Ishikawa (cell line): ENCODE data around the gene ARHGAP29.

Source experiments
- CEBPB ChIP-seq: IDR thresholded peaks from 2 replicates; pipeline ENCODE4 v1.6.1; 2012
- CREB1 ChIP-seq: IDR thresholded peaks from 2 replicates; pipeline ENCODE4 v1.6.1; 2012; ENCODE audit warnings: low read depth
- EGR1 ChIP-seq: IDR thresholded peaks from 2 replicates; pipeline ENCODE4 v1.6.1; 2012
- EP300 ChIP-seq: IDR thresholded peaks from 2 replicates; pipeline ENCODE4 v1.6.1; 2012; ENCODE audit warnings: borderline replicate concordance
- FOXM1 ChIP-seq: IDR thresholded peaks from 2 replicates; pipeline ENCODE4 v1.6.1; 2012; ENCODE audit warnings: low read depth, borderline replicate concordance
- NFIC ChIP-seq: IDR thresholded peaks from 2 replicates; pipeline ENCODE4 v1.6.1; 2012
- RAD21 ChIP-seq: IDR thresholded peaks from 2 replicates; pipeline ENCODE4 v1.6.1; 2012; ENCODE audit warnings: low read depth
- REST ChIP-seq: IDR thresholded peaks from 2 replicates; pipeline ENCODE4 v1.6.1; 2012; ENCODE audit warnings: low read depth, mild to moderate bottlenecking
- TAF1 ChIP-seq: IDR thresholded peaks from 2 replicates; pipeline ENCODE4 v1.6.1; 2012; ENCODE audit warnings: low read depth, mild to moderate bottlenecking
- TCF12 ChIP-seq: IDR thresholded peaks from 2 replicates; pipeline ENCODE4 v1.6.1; 2012; ENCODE audit warnings: low read depth
- TEAD4 ChIP-seq: IDR thresholded peaks from 2 replicates; pipeline ENCODE4 v1.6.1; 2012
- YY1 ChIP-seq: IDR thresholded peaks from 2 replicates; pipeline ENCODE4 v1.6.1; 2012; ENCODE audit warnings: low read depth
- ZBTB7A ChIP-seq: IDR thresholded peaks from 2 replicates; pipeline ENCODE4 v1.6.1; 2012; ENCODE audit warnings: low read depth
- TF ChIP-seq, protein P1 (sequence below): IDR thresholded peaks from 2 replicates; pipeline ENCODE4 v1.6.1; 2012
- TF ChIP-seq, protein P2 (sequence below): IDR thresholded peaks from 2 replicates; pipeline ENCODE4 v1.6.1; 2012

ARHGAP29 gene

DNA sequence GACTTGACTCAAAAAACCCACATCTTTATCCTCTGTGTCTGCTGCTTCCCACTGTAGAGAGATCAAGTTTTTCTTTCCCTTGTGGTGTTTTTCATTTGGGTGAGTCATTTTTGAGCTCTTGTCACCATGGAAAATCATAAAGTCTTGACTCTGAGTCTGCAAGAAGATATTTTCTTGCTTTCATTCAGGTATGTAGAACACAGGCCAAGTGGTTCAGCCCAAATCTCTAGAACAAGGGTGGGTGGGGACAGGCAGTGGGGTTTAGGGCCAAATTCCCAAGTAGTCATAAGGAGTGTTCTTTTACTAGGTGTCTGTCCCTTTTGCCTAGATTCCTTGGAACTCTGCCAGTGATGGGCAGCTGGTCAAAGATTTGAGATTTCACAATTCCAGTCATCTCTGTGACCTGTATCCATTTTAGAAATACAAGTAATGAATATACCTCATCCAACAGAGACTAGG is 21.5 kb upstream of the ARHGAP29 start:
- TF ChIP-seq EP300 (peak; percentile 90), ZBTB7A (no peak), CEBPB (peak; percentile 88), TEAD4 (peak; percentile 81), NFIC (peak; percentile 87), TCF12 (peak; percentile 81), FOXM1 (peak; percentile 82)
- TF ChIP-seq, protein P1, sequence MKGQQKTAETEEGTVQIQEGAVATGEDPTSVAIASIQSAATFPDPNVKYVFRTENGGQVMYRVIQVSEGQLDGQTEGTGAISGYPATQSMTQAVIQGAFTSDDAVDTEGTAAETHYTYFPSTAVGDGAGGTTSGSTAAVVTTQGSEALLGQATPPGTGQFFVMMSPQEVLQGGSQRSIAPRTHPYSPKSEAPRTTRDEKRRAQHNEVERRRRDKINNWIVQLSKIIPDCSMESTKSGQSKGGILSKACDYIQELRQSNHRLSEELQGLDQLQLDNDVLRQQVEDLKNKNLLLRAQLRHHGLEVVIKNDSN = no peak

DNA sequence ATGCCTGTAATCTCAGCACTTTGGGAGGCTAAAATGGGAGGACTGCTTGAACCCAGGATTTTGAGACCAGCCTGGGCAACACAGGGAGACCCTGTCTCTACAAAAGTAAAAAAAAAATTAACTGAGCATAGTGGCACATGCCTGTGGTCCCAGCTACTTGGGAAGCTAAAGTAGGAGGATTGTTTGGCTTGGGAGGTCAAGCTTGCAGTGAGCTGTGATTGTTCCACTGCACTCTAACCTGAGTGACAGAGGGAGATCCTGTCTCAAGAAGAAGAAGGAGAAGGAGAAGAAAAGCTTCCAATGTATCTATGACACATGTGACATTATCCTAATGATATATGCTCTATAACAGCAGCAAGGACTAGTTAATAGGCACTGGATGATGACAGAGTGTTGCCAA is 20.1 kb upstream of the ARHGAP29 start:
- TF ChIP-seq, protein P1 = no peak
- TF ChIP-seq TAF1 = no peak
- no peak for TF ChIP-seq EP300
- no peak for TF ChIP-seq TCF12
- TF ChIP-seq, protein P2, sequence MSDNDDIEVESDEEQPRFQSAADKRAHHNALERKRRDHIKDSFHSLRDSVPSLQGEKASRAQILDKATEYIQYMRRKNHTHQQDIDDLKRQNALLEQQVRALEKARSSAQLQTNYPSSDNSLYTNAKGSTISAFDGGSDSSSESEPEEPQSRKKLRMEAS = no peak
- no peak for TF ChIP-seq CREB1
- TF ChIP-seq NFIC = no peak
- TF ChIP-seq REST = no peak
- TF ChIP-seq EGR1 = no peak
- TF ChIP-seq RAD21 = no peak
- TF ChIP-seq FOXM1 = no peak
- TF ChIP-seq YY1 = no peak
- no peak for TF ChIP-seq ZBTB7A
- no peak for TF ChIP-seq TEAD4
- TF ChIP-seq CEBPB = no peak

GRCh38 chr1:94255476-94255875 is 18.1 kb upstream of the ARHGAP29 start:
- TF ChIP-seq, protein P2 = no peak
- no peak for TF ChIP-seq TCF12
- TF ChIP-seq EP300 = no peak
- TF ChIP-seq FOXM1 = no peak
- TF ChIP-seq TAF1 = no peak
- TF ChIP-seq CEBPB = no peak

GRCh38 chr1:94254073-94254810 is 16.9 kb upstream of the ARHGAP29 start:
- no peak for TF ChIP-seq CEBPB
- no peak for TF ChIP-seq FOXM1
- TF ChIP-seq, protein P1 = no peak
- TF ChIP-seq TAF1 = no peak
- TF ChIP-seq EP300 = no peak
- TF ChIP-seq, protein P2 = no peak

DNA sequence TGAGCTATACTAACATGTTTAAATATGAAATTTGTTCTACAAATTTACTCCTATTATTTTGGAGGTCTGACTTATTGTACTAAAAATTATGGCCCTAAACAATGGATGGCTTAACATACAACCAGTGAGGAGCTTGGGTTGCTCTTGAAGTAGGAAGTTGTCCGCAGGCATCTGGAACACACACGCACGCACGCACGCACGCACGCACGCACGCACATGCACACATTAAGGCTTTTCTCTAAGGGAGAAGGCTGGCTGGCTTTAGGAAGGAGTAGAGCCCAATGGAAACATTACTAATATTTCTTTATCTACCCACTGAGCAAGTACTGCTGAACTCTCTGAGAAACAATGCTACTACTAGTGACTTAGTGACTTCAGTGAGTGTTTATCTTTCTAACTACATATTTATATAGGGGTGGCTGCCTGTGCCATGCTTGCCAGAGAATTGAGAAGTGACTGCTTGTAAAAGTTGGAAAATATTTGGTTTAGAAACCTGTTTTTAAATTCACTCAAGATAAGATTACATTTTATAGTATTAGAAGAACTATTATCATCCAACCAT is 16.2 kb upstream of the ARHGAP29 start:
- TF ChIP-seq CEBPB = no peak
- no peak for TF ChIP-seq ZBTB7A
- TF ChIP-seq FOXM1 = no peak
- TF ChIP-seq EP300 = no peak
- no peak for TF ChIP-seq YY1
- TF ChIP-seq TAF1 = no peak
- no peak for TF ChIP-seq EGR1
- TF ChIP-seq NFIC = no peak
- no peak for TF ChIP-seq CREB1
- TF ChIP-seq TCF12 = no peak
- TF ChIP-seq RAD21 = no peak
- no peak for TF ChIP-seq REST
- TF ChIP-seq, protein P1 = no peak
- no peak for TF ChIP-seq TEAD4
- TF ChIP-seq, protein P2 = no peak
